Type B pancreatic cell (in vitro differentiated cells): Measurements from ENCODE around the gene PEAK1. TPM values are rescaled to one million over a fixed set of nuclear protein-coding genes. Genes with fewer than 3 reads are reported as not detected.
"Not testable (repeated sequence)": the region's sequence is repeated elsewhere in the genome, so short reads cannot be mapped to it uniquely, and the experiment has no call there.

Experiments used
- DNase-seq: peaks from one replicate; pipeline ENCODE4 v3.0.0; 2021; ENCODE audit warnings: mixed read lengths; ENCODE audit not compliant: unreplicated experiment; ENCODE audit errors: extremely low spot score
- H3K27ac Mint-ChIP-seq: 2 replicates; pipeline ENCODE4 v1.8.0; 2021; ENCODE audit warnings: mild to moderate bottlenecking, mixed read lengths
- H3K27me3 Mint-ChIP-seq: 2 replicates; pipeline ENCODE4 v1.8.0; 2021; ENCODE audit warnings: mixed read lengths
- H3K36me3 Mint-ChIP-seq: 2 replicates; pipeline ENCODE4 v1.8.0; 2021; ENCODE audit warnings: mixed read lengths
- H3K4me1 Mint-ChIP-seq: one replicate; pipeline ENCODE4 v1.8.0; 2021; ENCODE audit warnings: mixed read lengths; ENCODE audit not compliant: unreplicated experiment
- H3K4me3 Mint-ChIP-seq: 2 replicates; pipeline ENCODE4 v1.8.0; 2021; ENCODE audit warnings: mild to moderate bottlenecking, mixed read lengths
- H3K9me3 Mint-ChIP-seq: 2 replicates; pipeline ENCODE4 v1.8.0; 2021; ENCODE audit warnings: mixed read lengths
- total RNA-seq: library from RNA; stranded (reverse); gene quantifications from 2 replicates; pipeline ENCODE4 v1.2.1, GENCODE V29; 2021; ENCODE audit warnings: low replicate concordance
- TF ChIP-seq, protein P1 (sequence below): fragments of 200-600 bp; sonication (generic); conservative IDR thresholded peaks from 2 replicates; pipeline ENCODE4 v1.5.0; 2021; ENCODE audit warnings: antibody characterized with exemption, mild to moderate bottlenecking

Gene PEAK1
- total RNA-seq, 1 donor from 2014 or later, result 35.0 TPM

GRCh38 chr15:77162872-77163633 lies 256.9 kb downstream of the PEAK1 start:
- no peak for DNase-seq
- TF ChIP-seq, protein P1, sequence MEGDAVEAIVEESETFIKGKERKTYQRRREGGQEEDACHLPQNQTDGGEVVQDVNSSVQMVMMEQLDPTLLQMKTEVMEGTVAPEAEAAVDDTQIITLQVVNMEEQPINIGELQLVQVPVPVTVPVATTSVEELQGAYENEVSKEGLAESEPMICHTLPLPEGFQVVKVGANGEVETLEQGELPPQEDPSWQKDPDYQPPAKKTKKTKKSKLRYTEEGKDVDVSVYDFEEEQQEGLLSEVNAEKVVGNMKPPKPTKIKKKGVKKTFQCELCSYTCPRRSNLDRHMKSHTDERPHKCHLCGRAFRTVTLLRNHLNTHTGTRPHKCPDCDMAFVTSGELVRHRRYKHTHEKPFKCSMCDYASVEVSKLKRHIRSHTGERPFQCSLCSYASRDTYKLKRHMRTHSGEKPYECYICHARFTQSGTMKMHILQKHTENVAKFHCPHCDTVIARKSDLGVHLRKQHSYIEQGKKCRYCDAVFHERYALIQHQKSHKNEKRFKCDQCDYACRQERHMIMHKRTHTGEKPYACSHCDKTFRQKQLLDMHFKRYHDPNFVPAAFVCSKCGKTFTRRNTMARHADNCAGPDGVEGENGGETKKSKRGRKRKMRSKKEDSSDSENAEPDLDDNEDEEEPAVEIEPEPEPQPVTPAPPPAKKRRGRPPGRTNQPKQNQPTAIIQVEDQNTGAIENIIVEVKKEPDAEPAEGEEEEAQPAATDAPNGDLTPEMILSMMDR, result no peak
- Mint-ChIP-seq H3K36me3 (no peaks in the 10 kb centered on the region), H3K4me3 (no peak overlapping the region), H3K4me1 (peaks cover 44% of the 10 kb centered on the region), H3K9me3 (no peaks in the 10 kb centered on the region), H3K27me3 (no peaks in the 10 kb centered on the region), H3K27ac (no peak overlapping the region)

GRCh38 chr15:77160562-77161478 lies 259.1 kb downstream of the PEAK1 start:
- H3K4me3 Mint-ChIP-seq, result peak overlapping the region; percentile 42
- peaks cover 39% of the 10 kb centered on the region for H3K4me1 Mint-ChIP-seq
- DNase-seq, result no peak
- H3K27me3 Mint-ChIP-seq, result no peaks in the 10 kb centered on the region
- peaks cover 10% of the 10 kb centered on the region for H3K36me3 Mint-ChIP-seq
- peak overlapping the region; percentile 50 for H3K27ac Mint-ChIP-seq
- H3K9me3 Mint-ChIP-seq, result no peaks in the 10 kb centered on the region
- TF ChIP-seq, protein P1, result no peak

GRCh38 chr15:77156000-77156399 lies 263.9 kb downstream of the PEAK1 start:
- DNase-seq, result not testable (repeated sequence)

DNA sequence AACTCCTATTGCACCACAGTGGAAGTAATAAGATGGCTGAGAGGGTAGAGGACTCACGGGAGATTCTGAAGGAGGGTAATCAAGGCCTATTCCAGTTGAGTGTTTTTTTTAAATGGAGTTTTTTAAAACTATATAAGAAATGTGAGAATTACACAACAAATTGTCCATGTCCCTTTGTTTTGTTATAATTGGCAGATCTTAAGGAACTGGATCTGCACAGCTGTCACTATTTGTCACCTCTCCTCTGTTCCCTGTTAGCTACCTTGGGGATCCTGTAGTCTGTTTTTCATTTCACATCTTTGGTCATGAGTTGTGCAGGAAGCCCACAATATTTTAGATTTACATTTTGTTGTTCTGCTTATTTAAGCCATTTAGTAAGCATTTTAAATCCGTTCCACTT lies 271.7 kb downstream of the PEAK1 start:
- H3K9me3 Mint-ChIP-seq, result no peaks in the 10 kb centered on the region
- H3K27me3 Mint-ChIP-seq, result no peaks in the 10 kb centered on the region
- TF ChIP-seq, protein P1, result no peak
- H3K4me3 Mint-ChIP-seq, result no peak overlapping the region
- H3K36me3 Mint-ChIP-seq, result peaks cover 13% of the 10 kb centered on the region
- no peak overlapping the region for H3K27ac Mint-ChIP-seq
- DNase-seq, result no peak
- H3K4me1 Mint-ChIP-seq, result peaks cover 23% of the 10 kb centered on the region

More at GRCh38 chr15:77156000-77156399, 263.9 kb downstream of the PEAK1 start:
- H3K4me3 Mint-ChIP-seq, H3K27me3 Mint-ChIP-seq, H3K9me3 Mint-ChIP-seq, H3K27ac Mint-ChIP-seq: not testable (repeated sequence)
- H3K4me1 Mint-ChIP-seq, result peaks cover 15% of the 10 kb centered on the region
- peaks cover 16% of the 10 kb centered on the region for H3K36me3 Mint-ChIP-seq

DNA sequence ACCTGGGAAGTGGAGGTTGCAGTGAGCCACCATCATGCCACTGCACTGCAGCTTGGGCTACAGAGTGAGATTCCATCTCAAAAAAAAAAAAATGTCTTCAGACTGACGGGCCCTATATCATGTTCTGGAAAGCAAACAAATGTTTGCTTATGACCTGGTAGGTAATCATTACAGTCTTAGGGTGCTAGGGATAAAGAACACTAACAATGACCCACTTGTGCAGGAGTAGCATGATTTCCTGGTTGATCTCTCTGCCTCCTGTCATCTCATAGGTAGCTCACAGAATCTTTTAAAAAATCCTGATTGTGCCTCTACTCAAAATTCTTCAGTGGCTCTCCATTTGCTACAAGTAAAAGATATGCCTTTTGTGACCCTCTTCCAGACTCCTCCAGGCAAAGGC lies 274.5 kb downstream of the PEAK1 start:
- H3K27ac Mint-ChIP-seq, result no peak overlapping the region
- H3K4me1 Mint-ChIP-seq, result peaks cover 23% of the 10 kb centered on the region

More for the DNA sequence above, 274.5 kb downstream of the PEAK1 start:
- Mint-ChIP-seq H3K4me3 (no peak overlapping the region), H3K27me3 (no peaks in the 10 kb centered on the region), H3K36me3 (peaks cover 13% of the 10 kb centered on the region), H3K9me3 (no peaks in the 10 kb centered on the region)
- TF ChIP-seq, protein P1, result no peak
- no peak for DNase-seq
